ENCODE measurements around the gene RALGPS2. TPM values are rescaled to one million over a fixed set of nuclear protein-coding genes. Genes with fewer than 3 reads are reported as not detected.

The RALGPS2 gene
- total RNA-seq, 1 experiment from 2014 or later = 13.3 TPM

DNA sequence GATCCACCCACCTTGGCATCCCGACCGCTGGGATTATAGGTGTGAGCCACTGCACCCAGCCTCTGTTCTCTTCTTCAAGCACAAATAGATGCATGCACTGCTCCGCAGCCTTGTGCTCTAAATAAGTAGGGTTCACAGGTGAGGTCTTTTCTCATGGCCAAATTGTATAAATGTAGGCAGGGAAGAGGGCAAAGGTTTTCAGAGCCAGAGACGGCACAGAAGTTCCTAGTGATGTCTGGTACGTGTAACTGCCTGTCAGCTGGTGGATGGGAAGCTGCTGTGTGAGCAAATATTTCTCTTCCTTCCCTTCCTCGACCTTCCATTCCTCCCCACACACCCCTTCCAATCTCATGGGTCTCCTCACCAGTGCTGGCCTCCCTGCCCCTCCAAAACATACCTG is 229.9 kb downstream of the RALGPS2 start:
- CTCF ChIA-PET = no interaction called here
- Mint-ChIP-seq H3K27me3 (ENCODE audit: insufficient read depth, unreplicated experiment) (no peaks in the 10 kb centered on the region), H3K4me1 (ENCODE audit: insufficient read depth, unreplicated experiment) (peaks cover 6% of the 10 kb centered on the region), H3K9me3 (ENCODE audit: unreplicated experiment) (no peaks in the 10 kb centered on the region), H3K27ac (ENCODE audit: low read depth, unreplicated experiment) (no peak overlapping the region), H3K4me3 (ENCODE audit: unreplicated experiment) (no peak overlapping the region), H3K36me3 (ENCODE audit: insufficient read depth, unreplicated experiment) (no peaks in the 10 kb centered on the region)
- POLR2A ChIA-PET = interaction anchor here (0.6 to 1.0 kb wide), 2 partner anchors 22 to 894 kb away, joined by 3 read pairs; no protein-coding TSS in a partner anchor
- TF ChIP-seq, protein P1, sequence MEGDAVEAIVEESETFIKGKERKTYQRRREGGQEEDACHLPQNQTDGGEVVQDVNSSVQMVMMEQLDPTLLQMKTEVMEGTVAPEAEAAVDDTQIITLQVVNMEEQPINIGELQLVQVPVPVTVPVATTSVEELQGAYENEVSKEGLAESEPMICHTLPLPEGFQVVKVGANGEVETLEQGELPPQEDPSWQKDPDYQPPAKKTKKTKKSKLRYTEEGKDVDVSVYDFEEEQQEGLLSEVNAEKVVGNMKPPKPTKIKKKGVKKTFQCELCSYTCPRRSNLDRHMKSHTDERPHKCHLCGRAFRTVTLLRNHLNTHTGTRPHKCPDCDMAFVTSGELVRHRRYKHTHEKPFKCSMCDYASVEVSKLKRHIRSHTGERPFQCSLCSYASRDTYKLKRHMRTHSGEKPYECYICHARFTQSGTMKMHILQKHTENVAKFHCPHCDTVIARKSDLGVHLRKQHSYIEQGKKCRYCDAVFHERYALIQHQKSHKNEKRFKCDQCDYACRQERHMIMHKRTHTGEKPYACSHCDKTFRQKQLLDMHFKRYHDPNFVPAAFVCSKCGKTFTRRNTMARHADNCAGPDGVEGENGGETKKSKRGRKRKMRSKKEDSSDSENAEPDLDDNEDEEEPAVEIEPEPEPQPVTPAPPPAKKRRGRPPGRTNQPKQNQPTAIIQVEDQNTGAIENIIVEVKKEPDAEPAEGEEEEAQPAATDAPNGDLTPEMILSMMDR (IDR thresholded peaks at IDR 0.05; ENCODE audit: unreplicated experiment) = no peak
- intact Hi-C loops (cut with micrococcal nuclease) = no loop called here
- no peak for DNase-seq (ENCODE audit: unreplicated experiment)
- BruUV-seq (replicated peaks) = no TSS peak

DNA sequence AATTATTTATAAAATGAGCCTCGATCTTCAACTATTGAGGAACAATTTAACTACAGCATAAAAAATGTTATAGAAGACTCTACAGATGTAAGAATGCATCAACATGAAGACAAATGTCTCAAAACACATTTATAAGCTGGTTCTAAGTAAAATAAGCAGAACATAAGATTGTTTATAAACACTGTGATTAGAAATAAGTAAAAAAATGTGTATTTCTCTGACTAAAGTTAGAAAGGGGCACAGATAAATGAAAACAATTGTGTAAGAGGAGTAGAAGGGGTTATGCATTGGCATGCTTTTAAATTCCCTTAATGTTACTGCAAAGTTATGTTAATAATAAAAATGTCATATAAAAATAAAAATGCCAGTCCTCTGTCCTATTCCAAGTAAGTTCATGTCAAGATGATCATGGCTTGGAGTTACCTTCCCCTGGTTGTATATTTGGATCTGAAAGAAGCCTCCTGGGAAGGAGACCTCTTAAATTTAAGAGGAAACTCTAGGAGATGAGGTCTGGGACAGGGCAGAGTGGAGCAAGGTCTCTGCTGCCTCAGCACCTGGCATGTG is 230.4 kb downstream of the RALGPS2 start:
- no peaks in the 10 kb centered on the region for H3K36me3 Mint-ChIP-seq (ENCODE audit: insufficient read depth, unreplicated experiment)

GRCh38 chr1:178958491-178958890 is 233.4 kb downstream of the RALGPS2 start:
- H3K9me3 Mint-ChIP-seq (ENCODE audit: unreplicated experiment) = no peaks in the 10 kb centered on the region
- BruUV-seq (replicated peaks) = no TSS peak
- no peaks in the 10 kb centered on the region for H3K27me3 Mint-ChIP-seq (ENCODE audit: insufficient read depth, unreplicated experiment)
- no peaks in the 10 kb centered on the region for H3K36me3 Mint-ChIP-seq (ENCODE audit: insufficient read depth, unreplicated experiment)
- no peak overlapping the region for H3K4me3 Mint-ChIP-seq (ENCODE audit: unreplicated experiment)
- H3K4me1 Mint-ChIP-seq (ENCODE audit: insufficient read depth, unreplicated experiment) = no peaks in the 10 kb centered on the region
- TF ChIP-seq, protein P1 (IDR thresholded peaks at IDR 0.05; ENCODE audit: unreplicated experiment) = no peak
- no peak for DNase-seq (ENCODE audit: unreplicated experiment)
- H3K27ac Mint-ChIP-seq (ENCODE audit: low read depth, unreplicated experiment) = no peak overlapping the region
- CTCF ChIA-PET = interaction anchor here (0.6 to 1.3 kb wide), 3 partner anchors 9 to 251 kb away, joined by 3 to 4 read pairs (median 3); no protein-coding TSS in a partner anchor
- POLR2A ChIA-PET = no interaction called here
- intact Hi-C loops (cut with micrococcal nuclease) = no loop called here

More for the DNA sequence above, 230.4 kb downstream of the RALGPS2 start:
- ChIA-PET CTCF (no interaction called here), POLR2A (interaction anchor here (1.0 kb wide), 1 partner anchor 23 kb away, joined by 3 read pairs; no protein-coding TSS in a partner anchor)
- intact Hi-C loops (cut with micrococcal nuclease) = no loop called here
- BruUV-seq (replicated peaks) = no TSS peak
- H3K4me1 Mint-ChIP-seq (ENCODE audit: insufficient read depth, unreplicated experiment) = peaks cover 5% of the 10 kb centered on the region
- no peaks in the 10 kb centered on the region for H3K27me3 Mint-ChIP-seq (ENCODE audit: insufficient read depth, unreplicated experiment)
- TF ChIP-seq, protein P1 (IDR thresholded peaks at IDR 0.05; ENCODE audit: unreplicated experiment) = no peak
- no peak overlapping the region for H3K4me3 Mint-ChIP-seq (ENCODE audit: unreplicated experiment)
- no peak for DNase-seq (ENCODE audit: unreplicated experiment)
- H3K9me3 Mint-ChIP-seq (ENCODE audit: unreplicated experiment) = no peaks in the 10 kb centered on the region
- H3K27ac Mint-ChIP-seq (ENCODE audit: low read depth, unreplicated experiment) = no peak overlapping the region

- BruUV-seq (replicated peaks) = no TSS peak
- H3K9me3 Mint-ChIP-seq (ENCODE audit: unreplicated experiment) = no peaks in the 10 kb centered on the region
- no peaks in the 10 kb centered on the region for H3K4me1 Mint-ChIP-seq (ENCODE audit: insufficient read depth, unreplicated experiment)
- H3K36me3 Mint-ChIP-seq (ENCODE audit: insufficient read depth, unreplicated experiment) = no peaks in the 10 kb centered on the region
- H3K4me3 Mint-ChIP-seq (ENCODE audit: unreplicated experiment) = no peak overlapping the region
- intact Hi-C loops (cut with micrococcal nuclease) = no loop called here
- TF ChIP-seq, protein P1 (IDR thresholded peaks at IDR 0.05; ENCODE audit: unreplicated experiment) = no peak
- no peaks in the 10 kb centered on the region for H3K27me3 Mint-ChIP-seq (ENCODE audit: insufficient read depth, unreplicated experiment)
- POLR2A ChIA-PET = interaction anchor here (0.5 kb wide), 1 partner anchor 8 kb away, joined by 3 read pairs; no protein-coding TSS in a partner anchor
- no peak overlapping the region for H3K27ac Mint-ChIP-seq (ENCODE audit: low read depth, unreplicated experiment)
- CTCF ChIA-PET = interaction anchor here (0.7 to 1.3 kb wide), 2 partner anchors 9 to 22 kb away, joined by 3 read pairs; no protein-coding TSS in a partner anchor
- DNase-seq (ENCODE audit: unreplicated experiment) = no peak
Observed at GRCh38 chr1:178959543-178960460, 234.8 kb downstream of the RALGPS2 start.

Measured in MCF 10A (cell line).